ENCODE data around the gene FBXW8.

FBXW8 gene

GRCh38 chr12:117028254-117028653, 117.5 kb downstream of the FBXW8 start:
- DNase-seq (ENCODE audit: insufficient read length, low spot score), result no peak
- no peak for FAIRE-seq
- TF ChIP-seq CTCF (IDR thresholded peaks at IDR 0.05; ENCODE audit: insufficient read depth, missing control alignments), result no peak

- DNase-seq (ENCODE audit: insufficient read length, low spot score) (no peak), FAIRE-seq (no peak)
- no peak for TF ChIP-seq CTCF (IDR thresholded peaks at IDR 0.05; ENCODE audit: insufficient read depth, missing control alignments)
These were observed 119.6 kb downstream of the FBXW8 start for GRCh38 chr12:117030187-117030900.

GRCh38 chr12:117031843-117032592, 121.3 kb downstream of the FBXW8 start:
- FAIRE-seq (no peak), DNase-seq (ENCODE audit: insufficient read length, low spot score) (no peak)
- no peak for TF ChIP-seq CTCF (IDR thresholded peaks at IDR 0.05; ENCODE audit: insufficient read depth, missing control alignments)

- no peak for TF ChIP-seq CTCF (IDR thresholded peaks at IDR 0.05; ENCODE audit: insufficient read depth, missing control alignments)
- FAIRE-seq (no peak), DNase-seq (ENCODE audit: insufficient read length, low spot score) (no peak)
These were observed 122.0 kb downstream of the FBXW8 start for GRCh38 chr12:117032593-117033381.

- DNase-seq (ENCODE audit: insufficient read length, low spot score) (no peak), FAIRE-seq (no peak)
- TF ChIP-seq CTCF (IDR thresholded peaks at IDR 0.05; ENCODE audit: insufficient read depth, missing control alignments), result no peak
These were observed 122.9 kb downstream of the FBXW8 start for GRCh38 chr12:117033382-117034221.

GRCh38 chr12:117034249-117034648, 123.5 kb downstream of the FBXW8 start:
- FAIRE-seq, result no peak
- TF ChIP-seq CTCF (IDR thresholded peaks at IDR 0.05; ENCODE audit: insufficient read depth, missing control alignments), result no peak
- DNase-seq (ENCODE audit: insufficient read length, low spot score), result no peak

Measured in D721Med (cell line).